HepG2 (cell line): ENCODE data around the gene SLC4A7. TPM values are rescaled to one million over a fixed set of nuclear protein-coding genes. Genes with fewer than 3 reads are reported as not detected.

Source experiments
- CHCHD3 ChIP-seq: sonication (generic); formaldehyde crosslinking; IDR thresholded peaks from 2 replicates; pipeline ENCODE4 v1.8.0; 2022; ENCODE audit warnings: mild to moderate bottlenecking, missing genetic modification reagents, moderate library complexity
- FOSL1 ChIP-seq: sonication (generic); formaldehyde crosslinking; IDR thresholded peaks from 2 replicates; pipeline ENCODE4 v1.9.0; 2021; ENCODE audit warnings: missing genetic modification reagents, borderline replicate concordance
- FOXA1 ChIP-seq, 2 experiments: fragments of 450-650 bp in 1 of 2; sonication (generic) in 1 of 2; formaldehyde crosslinking in 1 of 2; IDR thresholded peaks; 2 replicates each; pipeline versions ENCODE4 v1.4.0 to v1.6.1; 2016 to 2020; ENCODE audit warnings: missing genetic modification reagents in 1 of 2
- FOXP1 ChIP-seq, 2 experiments: fragments of 450-650 bp in 1 of 2; IDR thresholded peaks; 2 replicates each; pipeline ENCODE4 v1.6.1; 2017 to 2018; ENCODE audit warnings: antibody characterized with exemption in 1 of 2
- HNRNPLL ChIP-seq: fragments of 200-400 bp; formaldehyde crosslinking; IDR thresholded peaks from 2 replicates; pipeline ENCODE4 v1.6.1; 2017; ENCODE audit warnings: mild to moderate bottlenecking, low read depth, low read length; ENCODE audit not compliant: poor library complexity, severe bottlenecking
- ISX ChIP-seq: sonication (generic); formaldehyde crosslinking; conservative IDR thresholded peaks from 2 replicates; pipeline ENCODE4 v1.5.0; 2020; ENCODE audit warnings: missing genetic modification reagents
- MAFF ChIP-seq: IDR thresholded peaks from 2 replicates; pipeline ENCODE4 v1.6.1; 2011; ENCODE audit warnings: low read depth, low read length, improper control_type of control experiment
- MIER2 ChIP-seq: IDR thresholded peaks from 2 replicates; pipeline ENCODE4 v1.6.1; 2016; ENCODE audit warnings: missing biosample characterization, missing genetic modification reagents
- MLLT10 ChIP-seq: sonication (generic); formaldehyde crosslinking; IDR thresholded peaks from 2 replicates; pipeline ENCODE4 v1.4.0; 2020; ENCODE audit warnings: missing genetic modification reagents
- POLR2A ChIP-seq, 2 experiments: IDR thresholded peaks; 2 replicates each; pipeline ENCODE4 v1.6.1; 2011; ENCODE audit warnings: low read depth in 2 of 2, low read length in 2 of 2, mild to moderate bottlenecking in 1 of 2, moderate library complexity in 1 of 2; ENCODE audit not compliant: insufficient read depth in 1 of 2
- SRSF1 ChIP-seq: fragments of 200-400 bp; formaldehyde crosslinking; optimal IDR thresholded peaks from 2 replicates; pipeline ENCODE3; 2017; ENCODE audit warnings: mild to moderate bottlenecking, low read depth, low read length, moderate library complexity
- TAF1 ChIP-seq: sonication (generic); formaldehyde crosslinking; IDR thresholded peaks from 2 replicates; pipeline ENCODE4 v1.4.0; 2020; ENCODE audit warnings: missing genetic modification reagents
- TP53 ChIP-seq: sonication (generic); formaldehyde crosslinking; conservative IDR thresholded peaks from 2 replicates; pipeline ENCODE4 v1.4.0; 2020; ENCODE audit warnings: missing genetic modification reagents
- YEATS4 ChIP-seq: sonication (generic); formaldehyde crosslinking; IDR thresholded peaks from 2 replicates; pipeline ENCODE4 v1.4.0; 2020; ENCODE audit warnings: missing genetic modification reagents, borderline replicate concordance
- ZFP62 ChIP-seq: sonication (generic); formaldehyde crosslinking; IDR thresholded peaks from 2 replicates; pipeline ENCODE4 v1.4.0; 2020; ENCODE audit warnings: missing genetic modification reagents
- ZFP90 ChIP-seq: sonication (generic); formaldehyde crosslinking; IDR thresholded peaks from 2 replicates; pipeline ENCODE4 v1.8.0; 2022; ENCODE audit warnings: missing genetic modification reagents, mild to moderate bottlenecking, inconsistent platforms, borderline replicate concordance
- ZHX2 ChIP-seq, 2 experiments: sonication (generic) in 1 of 2; formaldehyde crosslinking in 1 of 2; IDR thresholded peaks; 2 replicates each; pipeline versions ENCODE4 v1.6.1 to v1.9.0; 2014 to 2022; ENCODE audit warnings: antibody characterized with exemption in 1 of 2, borderline replicate concordance in 1 of 2, inconsistent platforms in 1 of 2, low read depth in 1 of 2, missing genetic modification reagents in 1 of 2
- ZNF549 ChIP-seq: sonication (generic); formaldehyde crosslinking; IDR thresholded peaks from 2 replicates; pipeline ENCODE4 v1.5.0; 2020; ENCODE audit warnings: missing genetic modification reagents
- ZNF674 ChIP-seq: sonication (generic); formaldehyde crosslinking; IDR thresholded peaks from 2 replicates; pipeline ENCODE4 v1.5.0; 2020; ENCODE audit warnings: low read depth, mild to moderate bottlenecking, missing genetic modification reagents
- ZSCAN22 ChIP-seq: sonication (generic); formaldehyde crosslinking; IDR thresholded peaks from 2 replicates; pipeline ENCODE4 v1.4.0; 2020; ENCODE audit warnings: mild to moderate bottlenecking, missing genetic modification reagents
- polyA plus RNA-seq, 8 experiments: library from polyadenylated mRNA; depleted of rRNA in 3 of 8; stranded (reverse) in 7 of 8; unstranded in 1 of 8; fragments of >200 nt; fragmentation: Illumina TruSeq in 4 of 8; extraction: Trizol in 4 of 8; gene quantifications; 2 replicates each; pipeline versions ENCODE4 v1.2.1 to v1.2.3, GENCODE V29; 2011 to 2016; ENCODE audit warnings: low read depth in 4 of 8, missing spikeins in 1 of 8, mixed read lengths in 1 of 8; ENCODE audit not compliant: insufficient read depth in 1 of 8
- total RNA-seq, 5 experiments: library from RNA; depleted of rRNA; stranded (reverse); fragments of >200 nt; fragmentation: Illumina TruSeq; extraction: Trizol; gene quantifications; 2 replicates each; pipeline ENCODE4 v1.2.3, GENCODE V29; 2016; ENCODE audit warnings: low read depth in 1 of 5
- TF ChIP-seq, protein P1 (sequence below): sonication (generic); formaldehyde crosslinking; IDR thresholded peaks from 2 replicates; pipeline ENCODE4 v1.5.0; 2020; ENCODE audit warnings: missing genetic modification reagents, mild to moderate bottlenecking, borderline replicate concordance
- TF ChIP-seq, protein P2 (sequence below): fragments of 450-650 bp; IDR thresholded peaks from 2 replicates; pipeline ENCODE4 v1.6.1; 2017; ENCODE audit warnings: mild to moderate bottlenecking

Gene SLC4A7
- total and polyA plus RNA-seq, 2 of the 13 experiments (the other 11 are each of a cell fraction or from before 2014, with no cell fraction given) = 16.4 to 43.8 TPM

- TF ChIP-seq ZHX2 (IDR thresholded peaks at IDR 0.05; ENCODE audit: low read depth) (no peak), ZHX2 (CRISPR knock-in tag; IDR thresholded peaks at IDR 0.05; ENCODE audit: borderline replicate concordance) (no peak), HNRNPLL (no peak), MLLT10 (CRISPR knock-in tag) (no peak), ZFP90 (CRISPR knock-in tag) (no peak), ZSCAN22 (no peak), FOXP1 (IDR thresholded peaks at IDR 0.05) (no peak), FOXP1 (CRISPR knock-in tag; IDR thresholded peaks at IDR 0.05) (peak; percentile 47; the same call in 1 of the 2 replicates), MIER2 (0 out of 2 replicates have a peak, but pooled peaks have one; percentile 33), SRSF1 (no peak), YEATS4 (CRISPR knock-in tag) (no peak), ZNF549 (CRISPR knock-in tag) (no peak), MAFF (peak; percentile 89), TP53 (no peak), ISX (no peak), TAF1 (CRISPR knock-in tag) (no peak), ZFP62 (CRISPR knock-in tag) (no peak), FOSL1 (peak; percentile 60; the same call in 1 of the 2 replicates), CHCHD3 (CRISPR knock-in tag) (no peak), FOXA1 (IDR thresholded peaks at IDR 0.05) (no peak), FOXA1 (CRISPR knock-in tag; IDR thresholded peaks at IDR 0.05) (no peak), POLR2A (IDR thresholded peaks at IDR 0.05; ENCODE audit: insufficient read depth in 1 of 2, low read depth in 2 of 2, low read length in 2 of 2) (no peak), ZNF674 (CRISPR knock-in tag) (no peak)
- TF ChIP-seq, protein P1, sequence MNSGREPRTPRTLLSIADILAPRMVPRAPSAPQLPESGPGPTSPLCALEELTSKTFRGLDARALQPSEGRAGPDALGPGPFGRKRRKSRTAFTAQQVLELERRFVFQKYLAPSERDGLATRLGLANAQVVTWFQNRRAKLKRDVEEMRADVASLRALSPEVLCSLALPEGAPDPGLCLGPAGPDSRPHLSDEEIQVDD = no peak
- TF ChIP-seq, protein P2, sequence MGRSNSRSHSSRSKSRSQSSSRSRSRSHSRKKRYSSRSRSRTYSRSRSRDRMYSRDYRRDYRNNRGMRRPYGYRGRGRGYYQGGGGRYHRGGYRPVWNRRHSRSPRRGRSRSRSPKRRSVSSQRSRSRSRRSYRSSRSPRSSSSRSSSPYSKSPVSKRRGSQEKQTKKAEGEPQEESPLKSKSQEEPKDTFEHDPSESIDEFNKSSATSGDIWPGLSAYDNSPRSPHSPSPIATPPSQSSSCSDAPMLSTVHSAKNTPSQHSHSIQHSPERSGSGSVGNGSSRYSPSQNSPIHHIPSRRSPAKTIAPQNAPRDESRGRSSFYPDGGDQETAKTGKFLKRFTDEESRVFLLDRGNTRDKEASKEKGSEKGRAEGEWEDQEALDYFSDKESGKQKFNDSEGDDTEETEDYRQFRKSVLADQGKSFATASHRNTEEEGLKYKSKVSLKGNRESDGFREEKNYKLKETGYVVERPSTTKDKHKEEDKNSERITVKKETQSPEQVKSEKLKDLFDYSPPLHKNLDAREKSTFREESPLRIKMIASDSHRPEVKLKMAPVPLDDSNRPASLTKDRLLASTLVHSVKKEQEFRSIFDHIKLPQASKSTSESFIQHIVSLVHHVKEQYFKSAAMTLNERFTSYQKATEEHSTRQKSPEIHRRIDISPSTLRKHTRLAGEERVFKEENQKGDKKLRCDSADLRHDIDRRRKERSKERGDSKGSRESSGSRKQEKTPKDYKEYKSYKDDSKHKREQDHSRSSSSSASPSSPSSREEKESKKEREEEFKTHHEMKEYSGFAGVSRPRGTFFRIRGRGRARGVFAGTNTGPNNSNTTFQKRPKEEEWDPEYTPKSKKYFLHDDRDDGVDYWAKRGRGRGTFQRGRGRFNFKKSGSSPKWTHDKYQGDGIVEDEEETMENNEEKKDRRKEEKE = no peak
Observed at GRCh38 chr3:27449530-27450150, 34.5 kb downstream of the SLC4A7 start (continued).
